Thyroid gland (tissue), 4 donors: ENCODE results near the gene LUC7L.

ENCODE experiments used
- POLR2A ChIP-seq, 2 donors: fragments of 450-650 bp; IDR thresholded peaks; one replicate each; pipeline ENCODE4 v1.6.1; 2017; ENCODE audit warnings: antibody characterized with exemption in 2 of 2, mild to moderate bottlenecking in 2 of 2, moderate library complexity in 1 of 2
- TF ChIP-seq, protein P1 (sequence below), 6 experiments: fragments of 200-600 bp in 3 of 6; fragments of 450-650 bp in 3 of 6; sonication (generic) in 3 of 6; IDR thresholded peaks; one replicate each; pipeline ENCODE4 v1.5.1; 2016 to 2019; ENCODE audit warnings: antibody characterized with exemption in 6 of 6, mild to moderate bottlenecking in 2 of 6, inconsistent platforms in 1 of 6, moderate library complexity in 1 of 6

- TF ChIP-seq, protein P1, sequence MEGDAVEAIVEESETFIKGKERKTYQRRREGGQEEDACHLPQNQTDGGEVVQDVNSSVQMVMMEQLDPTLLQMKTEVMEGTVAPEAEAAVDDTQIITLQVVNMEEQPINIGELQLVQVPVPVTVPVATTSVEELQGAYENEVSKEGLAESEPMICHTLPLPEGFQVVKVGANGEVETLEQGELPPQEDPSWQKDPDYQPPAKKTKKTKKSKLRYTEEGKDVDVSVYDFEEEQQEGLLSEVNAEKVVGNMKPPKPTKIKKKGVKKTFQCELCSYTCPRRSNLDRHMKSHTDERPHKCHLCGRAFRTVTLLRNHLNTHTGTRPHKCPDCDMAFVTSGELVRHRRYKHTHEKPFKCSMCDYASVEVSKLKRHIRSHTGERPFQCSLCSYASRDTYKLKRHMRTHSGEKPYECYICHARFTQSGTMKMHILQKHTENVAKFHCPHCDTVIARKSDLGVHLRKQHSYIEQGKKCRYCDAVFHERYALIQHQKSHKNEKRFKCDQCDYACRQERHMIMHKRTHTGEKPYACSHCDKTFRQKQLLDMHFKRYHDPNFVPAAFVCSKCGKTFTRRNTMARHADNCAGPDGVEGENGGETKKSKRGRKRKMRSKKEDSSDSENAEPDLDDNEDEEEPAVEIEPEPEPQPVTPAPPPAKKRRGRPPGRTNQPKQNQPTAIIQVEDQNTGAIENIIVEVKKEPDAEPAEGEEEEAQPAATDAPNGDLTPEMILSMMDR (IDR thresholded peaks at IDR 0.05) = no peak
- TF ChIP-seq POLR2A (IDR thresholded peaks at IDR 0.05) = no peak
These were observed 14.1 kb upstream of the LUC7L start for GRCh38 chr16:243348-243747.
